Measurements from ENCODE around the gene VLDLR.

- TF ChIP-seq CTCF (conservative IDR thresholded peaks at IDR 0.05; ENCODE audit: low read length) (0 out of 2 replicates have a peak, but pooled peaks have one; percentile 12), EZH2phosphoT487 (IDR thresholded peaks at IDR 0.05; ENCODE audit: borderline replicate concordance, low read depth, low read length) (no peak)
Measured at GRCh38 chr9:2625427-2625826, 3.8 kb downstream of the VLDLR start.

All from OCI-LY7 (cell line).